ENCODE data around the gene RNF41. TPM values are rescaled to one million over a fixed set of nuclear protein-coding genes. Genes with fewer than 3 reads are reported as not detected.

RNF41 gene
- total RNA-seq, 1 donor from 2014 or later: 33.7 TPM

DNA sequence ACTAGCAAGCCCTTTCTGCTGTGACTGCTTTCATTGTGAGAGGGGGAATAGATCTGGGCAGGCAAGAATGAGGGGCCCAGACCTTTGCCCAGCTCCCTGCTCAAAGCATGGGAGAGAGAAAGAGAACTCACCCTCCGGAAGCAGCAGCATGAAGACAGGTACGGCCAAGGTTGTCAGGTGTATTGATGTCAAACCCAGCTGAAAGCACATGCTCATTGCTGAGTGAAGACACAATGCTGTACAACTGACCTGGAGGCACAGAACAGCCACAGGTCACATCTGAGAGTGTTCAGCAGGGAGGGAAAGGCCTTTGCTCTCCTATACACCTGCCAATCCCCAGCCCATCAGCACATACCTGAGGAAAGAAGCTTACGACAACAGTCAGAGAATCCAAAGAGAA is 30.9 kb upstream of the RNF41 start:
- Mint-ChIP-seq H3K9me3 (no peaks in the 10 kb centered on the region), H3K27ac (no peak overlapping the region), H3K4me1 (ENCODE audit: unreplicated experiment) (no peaks in the 10 kb centered on the region), H3K36me3 (peaks cover 20% of the 10 kb centered on the region), H3K4me3 (no peak overlapping the region), H3K27me3 (no peaks in the 10 kb centered on the region)
- TF ChIP-seq, protein P1, sequence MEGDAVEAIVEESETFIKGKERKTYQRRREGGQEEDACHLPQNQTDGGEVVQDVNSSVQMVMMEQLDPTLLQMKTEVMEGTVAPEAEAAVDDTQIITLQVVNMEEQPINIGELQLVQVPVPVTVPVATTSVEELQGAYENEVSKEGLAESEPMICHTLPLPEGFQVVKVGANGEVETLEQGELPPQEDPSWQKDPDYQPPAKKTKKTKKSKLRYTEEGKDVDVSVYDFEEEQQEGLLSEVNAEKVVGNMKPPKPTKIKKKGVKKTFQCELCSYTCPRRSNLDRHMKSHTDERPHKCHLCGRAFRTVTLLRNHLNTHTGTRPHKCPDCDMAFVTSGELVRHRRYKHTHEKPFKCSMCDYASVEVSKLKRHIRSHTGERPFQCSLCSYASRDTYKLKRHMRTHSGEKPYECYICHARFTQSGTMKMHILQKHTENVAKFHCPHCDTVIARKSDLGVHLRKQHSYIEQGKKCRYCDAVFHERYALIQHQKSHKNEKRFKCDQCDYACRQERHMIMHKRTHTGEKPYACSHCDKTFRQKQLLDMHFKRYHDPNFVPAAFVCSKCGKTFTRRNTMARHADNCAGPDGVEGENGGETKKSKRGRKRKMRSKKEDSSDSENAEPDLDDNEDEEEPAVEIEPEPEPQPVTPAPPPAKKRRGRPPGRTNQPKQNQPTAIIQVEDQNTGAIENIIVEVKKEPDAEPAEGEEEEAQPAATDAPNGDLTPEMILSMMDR (conservative IDR thresholded peaks at IDR 0.05): no peak
- no peak for DNase-seq (ENCODE audit: extremely low spot score, unreplicated experiment)

DNA sequence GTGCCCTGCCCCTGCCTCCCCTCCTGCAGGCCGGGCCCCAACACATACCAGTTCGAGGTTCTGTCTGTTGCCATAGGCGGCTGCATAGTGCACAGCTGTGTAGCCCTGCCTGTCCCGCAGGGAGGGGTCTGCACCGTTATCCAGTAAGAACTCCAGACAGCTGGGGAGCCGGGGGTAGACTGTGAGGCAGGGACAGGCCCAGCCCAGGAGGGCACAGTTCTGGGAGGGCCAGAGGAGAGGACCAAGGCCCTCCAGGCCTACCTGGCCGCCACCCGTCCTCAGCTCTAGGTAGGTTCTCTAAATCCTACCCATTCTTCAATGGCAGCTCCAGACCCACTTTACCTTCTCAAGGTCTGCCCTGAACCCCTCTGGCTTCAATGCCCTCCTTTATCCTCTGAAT is 27.0 kb upstream of the RNF41 start:
- TF ChIP-seq, protein P1 (conservative IDR thresholded peaks at IDR 0.05): no peak
- no peak overlapping the region for H3K4me3 Mint-ChIP-seq
- H3K27me3 Mint-ChIP-seq: no peaks in the 10 kb centered on the region
- H3K9me3 Mint-ChIP-seq: no peaks in the 10 kb centered on the region
- H3K27ac Mint-ChIP-seq: no peak overlapping the region
- H3K36me3 Mint-ChIP-seq: peaks cover 19% of the 10 kb centered on the region
- H3K4me1 Mint-ChIP-seq (ENCODE audit: unreplicated experiment): no peaks in the 10 kb centered on the region
- DNase-seq (ENCODE audit: extremely low spot score, unreplicated experiment): no peak

DNA sequence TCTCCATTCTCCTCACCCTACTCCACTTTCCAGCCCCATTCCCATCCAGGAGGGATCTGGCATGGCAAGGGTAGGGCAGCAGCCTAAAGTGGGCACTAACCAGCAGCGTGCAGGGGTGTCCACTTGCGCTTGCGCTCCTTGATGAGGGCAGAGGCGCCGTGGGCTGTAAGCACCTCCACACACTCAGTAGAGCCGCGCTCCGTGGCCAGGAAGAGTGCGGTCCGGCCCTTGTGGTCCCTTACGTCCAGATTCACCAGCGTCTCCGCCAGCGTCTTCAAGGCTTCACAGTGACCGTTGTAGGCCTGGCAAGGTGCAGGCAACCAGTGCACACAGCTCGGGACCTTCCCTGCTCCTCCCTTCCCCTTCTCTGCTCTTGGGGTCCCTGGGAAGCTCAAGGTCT is 26.2 kb upstream of the RNF41 start:
- no peak for DNase-seq (ENCODE audit: extremely low spot score, unreplicated experiment)
- Mint-ChIP-seq H3K9me3 (no peaks in the 10 kb centered on the region), H3K27me3 (no peaks in the 10 kb centered on the region), H3K4me3 (no peak overlapping the region), H3K36me3 (peaks cover 16% of the 10 kb centered on the region), H3K4me1 (ENCODE audit: unreplicated experiment) (no peaks in the 10 kb centered on the region), H3K27ac (no peak overlapping the region)
- TF ChIP-seq, protein P1 (conservative IDR thresholded peaks at IDR 0.05): no peak

DNA sequence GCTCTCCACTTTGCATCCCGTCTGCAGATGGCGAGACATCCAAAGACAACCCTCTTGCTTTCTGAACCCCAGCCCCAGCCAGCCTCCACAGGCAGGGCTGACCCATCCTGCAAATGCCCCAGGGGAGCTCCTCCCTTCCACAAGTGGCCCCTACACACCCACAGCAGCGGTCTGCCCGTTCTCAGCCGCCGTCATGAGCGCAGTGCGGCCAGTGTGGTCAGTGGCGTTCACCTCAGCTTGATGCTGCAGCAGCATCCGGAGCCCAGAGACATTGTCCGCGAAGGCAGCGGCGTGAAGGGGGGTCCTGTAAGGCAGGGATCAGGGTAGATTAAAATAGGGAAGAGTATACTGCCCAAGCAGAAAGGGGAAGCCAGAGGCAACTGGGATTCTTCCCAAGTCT is 22.8 kb upstream of the RNF41 start:
- H3K4me1 Mint-ChIP-seq (ENCODE audit: unreplicated experiment): no peaks in the 10 kb centered on the region
- TF ChIP-seq, protein P1 (conservative IDR thresholded peaks at IDR 0.05): no peak
- no peak for DNase-seq (ENCODE audit: extremely low spot score, unreplicated experiment)
- peaks cover 15% of the 10 kb centered on the region for H3K36me3 Mint-ChIP-seq
- no peaks in the 10 kb centered on the region for H3K27me3 Mint-ChIP-seq
- H3K9me3 Mint-ChIP-seq: no peaks in the 10 kb centered on the region
- H3K4me3 Mint-ChIP-seq: no peak overlapping the region
- H3K27ac Mint-ChIP-seq: no peak overlapping the region

DNA sequence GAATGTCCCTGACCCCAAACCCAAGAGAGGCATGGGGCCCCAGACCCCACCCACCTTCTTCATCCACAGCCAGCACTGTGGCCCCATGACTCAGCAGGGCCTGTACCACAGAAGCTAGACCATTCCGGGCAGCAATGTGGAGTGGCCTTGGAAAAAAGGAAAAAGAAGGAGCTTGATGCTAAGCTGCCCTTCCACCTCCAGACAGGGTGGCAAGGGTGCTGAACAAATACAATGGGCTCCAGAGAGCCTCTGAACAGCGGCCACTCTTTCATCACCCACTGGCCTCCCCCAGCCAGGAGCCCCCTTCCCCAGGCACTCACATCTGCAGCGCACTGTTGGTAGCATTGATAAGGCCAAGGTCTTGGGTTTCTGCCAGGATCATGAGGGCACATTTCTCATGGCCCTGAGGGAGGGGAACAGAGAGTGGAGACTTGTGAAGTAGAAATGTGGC is 22.0 kb upstream of the RNF41 start:
- H3K4me1 Mint-ChIP-seq (ENCODE audit: unreplicated experiment): no peaks in the 10 kb centered on the region
- H3K27me3 Mint-ChIP-seq: no peaks in the 10 kb centered on the region
- TF ChIP-seq, protein P1 (conservative IDR thresholded peaks at IDR 0.05): no peak
- no peak overlapping the region for H3K4me3 Mint-ChIP-seq
- peaks cover 12% of the 10 kb centered on the region for H3K36me3 Mint-ChIP-seq
- no peak overlapping the region for H3K27ac Mint-ChIP-seq
- DNase-seq (ENCODE audit: extremely low spot score, unreplicated experiment): no peak
- H3K9me3 Mint-ChIP-seq: no peaks in the 10 kb centered on the region

DNA sequence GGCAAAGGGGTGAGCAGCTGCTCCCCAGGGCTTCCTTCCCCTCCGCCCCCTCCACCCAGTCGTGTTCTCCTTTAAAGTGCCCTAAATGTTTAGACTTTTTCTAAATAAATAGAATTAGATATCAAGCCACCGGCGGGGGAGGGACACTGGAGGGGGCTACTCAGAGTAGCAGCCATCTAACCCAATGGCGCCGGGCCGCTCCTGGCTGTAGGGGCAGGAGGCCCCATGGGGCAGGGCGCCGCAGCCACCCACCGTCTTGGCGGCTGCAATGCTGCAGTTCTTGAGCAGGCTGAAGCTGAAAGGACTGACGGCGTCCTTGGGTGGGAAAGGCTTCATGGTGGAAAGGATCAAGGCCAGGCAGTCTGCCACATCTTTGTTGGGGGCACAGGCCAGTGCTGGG is 21.3 kb upstream of the RNF41 start:
- no peak for DNase-seq (ENCODE audit: extremely low spot score, unreplicated experiment)
- TF ChIP-seq, protein P1 (conservative IDR thresholded peaks at IDR 0.05): no peak
- no peak overlapping the region for H3K27ac Mint-ChIP-seq
- H3K27me3 Mint-ChIP-seq: no peaks in the 10 kb centered on the region
- no peaks in the 10 kb centered on the region for H3K9me3 Mint-ChIP-seq
- no peak overlapping the region for H3K4me3 Mint-ChIP-seq
- H3K4me1 Mint-ChIP-seq (ENCODE audit: unreplicated experiment): no peaks in the 10 kb centered on the region
- H3K36me3 Mint-ChIP-seq: peaks cover 12% of the 10 kb centered on the region

All from type B pancreatic cell (in vitro differentiated cells).